Muscle of leg (tissue), 11 donors: ENCODE data around the gene RNF207. TPM values are rescaled to one million over a fixed set of nuclear protein-coding genes. Genes with fewer than 3 reads are reported as not detected.

ENCODE experiments used
- DNase-seq: peaks from one replicate; pipeline ENCODE4 v3.0.0; 2013
- H3K27ac ChIP-seq: one replicate; pipeline ENCODE4 v1.5.1; 2013; ENCODE audit warnings: mild to moderate bottlenecking, low read length, control low read depth
- H3K27me3 ChIP-seq: one replicate; pipeline ENCODE4 v1.6.1; 2013; ENCODE audit warnings: low read length; ENCODE audit not compliant: control insufficient read depth, insufficient read depth
- H3K36me3 ChIP-seq: one replicate; pipeline ENCODE4 v1.6.1; 2013; ENCODE audit warnings: low read length; ENCODE audit not compliant: control insufficient read depth, insufficient read depth
- H3K4me1 ChIP-seq: one replicate; pipeline ENCODE4 v1.6.1; 2013; ENCODE audit warnings: low read length; ENCODE audit not compliant: control insufficient read depth, insufficient read depth
- H3K4me3 ChIP-seq: one replicate; pipeline ENCODE4 v1.5.1; 2013; ENCODE audit warnings: low read length, control low read depth
- H3K9me3 ChIP-seq: replicated peaks from 2 replicates; pipeline ENCODE4 v1.6.1; 2013; ENCODE audit warnings: low read depth, low read length; ENCODE audit not compliant: control insufficient read depth
- WGBS: methylation state at CpG from one replicate; pipeline ENCODE4 v1.1.5; 2013; ENCODE audit warnings: missing lambda C conversion rate; ENCODE audit not compliant: insufficient coverage; 5-methylcytosine and 5-hydroxymethylcytosine counted together
- polyA plus RNA-seq, 8 donors: library from polyadenylated mRNA; unstranded; fragments of 120-200 nt; gene quantifications; one replicate each; pipeline versions ENCODE4 v1.2.1 to v1.2.3, GENCODE V29; 2013; ENCODE audit warnings: inconsistent platforms in 1 of 8, low replicate concordance in 1 of 8; ENCODE audit not compliant: insufficient read length in 8 of 8, insufficient read depth in 1 of 8
- total RNA-seq: library from RNA; stranded (reverse); fragments of 120-200 nt; gene quantifications from one replicate; pipeline ENCODE4 v1.2.4, GENCODE V29; 2013

The RNF207 gene
- total and polyA plus RNA-seq, 9 donors, result 13.4 to 41.6 (median 21.7) TPM

- peaks cover 36% of the 10 kb centered on the region for H3K27me3 ChIP-seq
- peaks cover 15% of the 10 kb centered on the region for H3K4me1 ChIP-seq
- no peaks in the 10 kb centered on the region for H3K9me3 ChIP-seq
- DNase-seq, result no peak
- H3K36me3 ChIP-seq, result peaks cover 23% of the 10 kb centered on the region
- 60% methylated on average over 2 of the region's 6 CpGs for WGBS
- H3K27ac ChIP-seq, result no peak overlapping the region
- no peak overlapping the region for H3K4me3 ChIP-seq
Measured at GRCh38 chr1:6183520-6183989, 22.4 kb upstream of the RNF207 start.

GRCh38 chr1:6184083-6184783, 21.7 kb upstream of the RNF207 start:
- WGBS, result 81% methylated on average over 6 of the region's 13 CpGs
- DNase-seq, result no peak
- Histone ChIP-seq H3K4me3 (no peak overlapping the region), H3K9me3 (no peaks in the 10 kb centered on the region), H3K4me1 (peaks cover 9% of the 10 kb centered on the region), H3K27me3 (peaks cover 29% of the 10 kb centered on the region), H3K27ac (no peak overlapping the region), H3K36me3 (peaks cover 29% of the 10 kb centered on the region)

GRCh38 chr1:6185151-6185550, 20.8 kb upstream of the RNF207 start:
- H3K4me1 ChIP-seq, result peaks cover 9% of the 10 kb centered on the region
- peaks cover 28% of the 10 kb centered on the region for H3K27me3 ChIP-seq
- no peak for DNase-seq
- peaks cover 35% of the 10 kb centered on the region for H3K36me3 ChIP-seq
- no peak overlapping the region for H3K4me3 ChIP-seq
- no peak overlapping the region for H3K27ac ChIP-seq
- no peaks in the 10 kb centered on the region for H3K9me3 ChIP-seq
- 56% methylated on average over 2 of the region's 3 CpGs for WGBS

- no CpG with 5 or more reads among the region's 10 CpGs for WGBS
- peaks cover 42% of the 10 kb centered on the region for H3K36me3 ChIP-seq
Measured at GRCh38 chr1:6185635-6186382, 20.1 kb upstream of the RNF207 start.

GRCh38 chr1:6188466-6188865, 17.5 kb upstream of the RNF207 start:
- peaks cover 3% of the 10 kb centered on the region for H3K27me3 ChIP-seq
- WGBS, result 60% methylated on average over 1 of the region's 8 CpGs
- H3K27ac ChIP-seq, result no peak overlapping the region
- no peaks in the 10 kb centered on the region for H3K4me1 ChIP-seq
- no peaks in the 10 kb centered on the region for H3K9me3 ChIP-seq
- peaks cover 60% of the 10 kb centered on the region for H3K36me3 ChIP-seq
- DNase-seq, result no peak
- H3K4me3 ChIP-seq, result no peak overlapping the region

More at GRCh38 chr1:6185635-6186382, 20.1 kb upstream of the RNF207 start:
- peaks cover 22% of the 10 kb centered on the region for H3K27me3 ChIP-seq
- no peak for DNase-seq
- no peaks in the 10 kb centered on the region for H3K9me3 ChIP-seq
- H3K4me1 ChIP-seq, result peaks cover 7% of the 10 kb centered on the region
- no peak overlapping the region for H3K27ac ChIP-seq
- no peak overlapping the region for H3K4me3 ChIP-seq

GRCh38 chr1:6191968-6192367, 14.0 kb upstream of the RNF207 start:
- Histone ChIP-seq H3K4me1 (no peaks in the 10 kb centered on the region), H3K9me3 (no peaks in the 10 kb centered on the region), H3K27ac (no peak overlapping the region), H3K4me3 (no peak overlapping the region), H3K36me3 (peaks cover 69% of the 10 kb centered on the region), H3K27me3 (no peaks in the 10 kb centered on the region)
- WGBS, result no CpG with 5 or more reads among the region's 1 CpG
- DNase-seq, result no peak

- peak overlapping the region; percentile 99 for H3K4me3 ChIP-seq
- peaks cover 32% of the 10 kb centered on the region for H3K36me3 ChIP-seq
- H3K9me3 ChIP-seq, result no peaks in the 10 kb centered on the region
- H3K4me1 ChIP-seq, result peaks cover 17% of the 10 kb centered on the region
- no peak for DNase-seq
- H3K27ac ChIP-seq, result no peak overlapping the region
- WGBS, result 50% methylated on average over 3 of the region's 6 CpGs
- H3K27me3 ChIP-seq, result peaks cover 4% of the 10 kb centered on the region
Measured at GRCh38 chr1:6197746-6198427, 8.0 kb upstream of the RNF207 start.

GRCh38 chr1:6198646-6199297, 7.1 kb upstream of the RNF207 start:
- Histone ChIP-seq H3K4me3 (peak overlapping the region; percentile 99), H3K4me1 (peaks cover 17% of the 10 kb centered on the region), H3K9me3 (no peaks in the 10 kb centered on the region), H3K36me3 (peaks cover 25% of the 10 kb centered on the region), H3K27me3 (peaks cover 4% of the 10 kb centered on the region), H3K27ac (peak overlapping the region; percentile 76)
- WGBS, result 0% methylated on average over 28 of the region's 31 CpGs
- no peak for DNase-seq

GRCh38 chr1:6199298-6200187, 6.4 kb upstream of the RNF207 start, which contains the start of gene RPL22:
Gene RPL22 (minus strand): TSS chr1:6199595. CDS start chr1:6199573, 22 bp downstream.
- WGBS, result 1% methylated on average over 35 of the region's 53 CpGs
- peak within 1 kb of the TSS; percentile 99 for H3K4me3 ChIP-seq
- H3K4me1 ChIP-seq, result peaks cover 17% of the 10 kb centered on the region
- peaks cover 4% of the 10 kb centered on the region for H3K27me3 ChIP-seq
- no peaks in the 10 kb centered on the region for H3K9me3 ChIP-seq
- peak; percentile 100 for DNase-seq
- peaks cover 20% of the 10 kb centered on the region for H3K36me3 ChIP-seq
- peak within 1 kb of the TSS; percentile 88 for H3K27ac ChIP-seq
